Fibroblast of lung (primary cell): Measurements from ENCODE around the gene XPR1.

ENCODE experiments used
- CTCF ChIP-seq, 2 donors: IDR thresholded peaks in 1 of 2; conservative IDR thresholded peaks in 1 of 2; 1 replicate in 1 of 2; 2 replicates in 1 of 2; pipeline ENCODE4 v1.5.1; 2011 to 2012; ENCODE audit warnings: low read length in 2 of 2, control low read depth in 1 of 2, inconsistent platforms in 1 of 2, low read depth in 1 of 2, mild to moderate bottlenecking in 1 of 2
- EZH2 ChIP-seq: IDR thresholded peaks from 2 replicates; pipeline ENCODE4 v1.5.1; 2012; ENCODE audit warnings: low read length, control low read depth, mild to moderate bottlenecking; ENCODE audit errors: missing control alignments

GRCh38 chr1:180918519-180918918, 286.7 kb downstream of the XPR1 start:
- TF ChIP-seq CTCF (conservative IDR thresholded peaks at IDR 0.05 in 1 of 2, IDR thresholded peaks at IDR 0.05 in 1 of 2; ENCODE audit: low read depth in 1 of 2, low read length in 2 of 2) (no peak), EZH2 (no peak)
